Measurements from ENCODE around the gene BCL11A.

Gene BCL11A

GRCh38 chr2:60453872-60454271, 99.6 kb downstream of the BCL11A start:
- DNase-seq: no peak

GRCh38 chr2:60453301-60453700, 100.2 kb downstream of the BCL11A start:
- DNase-seq: no peak

- no peak for DNase-seq
These were observed 103.0 kb downstream of the BCL11A start for GRCh38 chr2:60450488-60450887.

- DNase-seq: no peak
These were observed 105.5 kb downstream of the BCL11A start for GRCh38 chr2:60447943-60448342.

- DNase-seq: no peak
These were observed 106.8 kb downstream of the BCL11A start for GRCh38 chr2:60446413-60447267.

GRCh38 chr2:60445684-60446179, 107.7 kb downstream of the BCL11A start:
- DNase-seq: no peak

GRCh38 chr2:60442608-60443007, 110.8 kb downstream of the BCL11A start:
- no peak for DNase-seq

GRCh38 chr2:60441800-60442199, 111.7 kb downstream of the BCL11A start:
- no peak for DNase-seq

- DNase-seq: no peak
These were observed 112.7 kb downstream of the BCL11A start for GRCh38 chr2:60440767-60441163.

GRCh38 chr2:60440079-60440766, 113.2 kb downstream of the BCL11A start:
- DNase-seq: no peak

GRCh38 chr2:60439219-60439974, 114.1 kb downstream of the BCL11A start:
- DNase-seq: no peak

GRCh38 chr2:60438653-60439052, 114.8 kb downstream of the BCL11A start:
- DNase-seq: no peak

GRCh38 chr2:60438131-60438530, 115.3 kb downstream of the BCL11A start:
- no peak for DNase-seq

GRCh38 chr2:60437080-60437696, 116.3 kb downstream of the BCL11A start:
- no peak for DNase-seq

GRCh38 chr2:60433018-60433596, 120.3 kb downstream of the BCL11A start:
- no peak for DNase-seq

- DNase-seq: no peak
These were observed 121.3 kb downstream of the BCL11A start for GRCh38 chr2:60432035-60432601.

GRCh38 chr2:60429681-60430080, 123.8 kb downstream of the BCL11A start:
- DNase-seq: no peak

GRCh38 chr2:60426880-60427279, 126.6 kb downstream of the BCL11A start:
- DNase-seq: no peak

- DNase-seq: no peak
These were observed 127.1 kb downstream of the BCL11A start for GRCh38 chr2:60426341-60426740.

GRCh38 chr2:60424233-60424632, 129.2 kb downstream of the BCL11A start:
- DNase-seq: no peak

GRCh38 chr2:60423505-60423904, 129.9 kb downstream of the BCL11A start:
- DNase-seq: no peak

GRCh38 chr2:60422826-60423483, 130.5 kb downstream of the BCL11A start:
- no peak for DNase-seq

Measured in activated T-cell treated with anti-CD3 and anti-CD28 coated beads, Interleukin-2, amount 50 U/mL, for 48 hours (primary cell).